ENCODE measurements around the gene KCNC1.

KCNC1 gene

DNA sequence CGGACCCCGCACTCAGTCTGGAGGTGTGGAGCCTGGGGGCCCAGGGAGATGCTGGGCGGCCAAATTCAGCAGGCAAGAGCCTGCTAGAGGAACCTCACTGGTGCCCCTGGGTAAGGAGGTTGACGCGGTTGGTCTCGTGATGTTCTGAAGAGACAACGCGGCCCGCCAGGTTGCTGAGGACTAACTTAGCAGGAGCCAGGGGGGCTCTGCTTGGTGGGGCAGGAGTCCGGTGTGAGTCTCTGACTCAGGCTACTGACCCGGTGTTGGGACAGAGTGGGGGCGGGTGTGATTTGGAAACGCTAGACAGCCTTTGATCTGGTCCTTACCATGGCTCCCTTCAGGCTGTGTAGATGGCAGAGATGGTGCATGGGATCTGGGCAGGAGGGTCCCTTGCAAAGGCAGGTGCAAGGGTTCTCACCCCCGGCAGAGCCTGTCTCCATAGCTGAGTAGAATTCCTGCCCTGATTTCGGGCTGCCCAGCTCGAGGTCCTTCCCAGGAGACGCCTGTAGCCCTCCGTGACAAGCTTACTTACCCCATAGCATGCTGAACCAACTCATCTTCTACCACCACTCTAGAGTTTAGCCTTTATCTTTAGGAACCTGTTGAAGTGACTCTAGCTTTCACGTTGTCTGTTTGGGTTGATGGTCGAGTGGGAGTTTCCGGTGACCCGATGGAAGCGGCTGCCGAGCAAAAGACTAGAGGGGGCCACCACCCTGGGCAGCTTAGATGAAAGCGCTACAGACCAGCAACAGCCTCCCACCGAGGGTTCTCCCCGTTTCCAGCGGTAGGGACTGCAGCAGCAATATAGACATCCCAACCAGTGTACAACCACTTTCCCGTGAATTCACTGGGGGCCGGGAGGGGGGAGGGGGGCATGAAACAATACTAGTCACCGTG, 38.4 kb downstream of the KCNC1 start:
- no peaks in the 10 kb centered on the region for H3K9me3 Mint-ChIP-seq
- H3K27ac Mint-ChIP-seq: no peak overlapping the region
- H3K4me1 Mint-ChIP-seq: no peaks in the 10 kb centered on the region
- TF ChIP-seq, protein P1, sequence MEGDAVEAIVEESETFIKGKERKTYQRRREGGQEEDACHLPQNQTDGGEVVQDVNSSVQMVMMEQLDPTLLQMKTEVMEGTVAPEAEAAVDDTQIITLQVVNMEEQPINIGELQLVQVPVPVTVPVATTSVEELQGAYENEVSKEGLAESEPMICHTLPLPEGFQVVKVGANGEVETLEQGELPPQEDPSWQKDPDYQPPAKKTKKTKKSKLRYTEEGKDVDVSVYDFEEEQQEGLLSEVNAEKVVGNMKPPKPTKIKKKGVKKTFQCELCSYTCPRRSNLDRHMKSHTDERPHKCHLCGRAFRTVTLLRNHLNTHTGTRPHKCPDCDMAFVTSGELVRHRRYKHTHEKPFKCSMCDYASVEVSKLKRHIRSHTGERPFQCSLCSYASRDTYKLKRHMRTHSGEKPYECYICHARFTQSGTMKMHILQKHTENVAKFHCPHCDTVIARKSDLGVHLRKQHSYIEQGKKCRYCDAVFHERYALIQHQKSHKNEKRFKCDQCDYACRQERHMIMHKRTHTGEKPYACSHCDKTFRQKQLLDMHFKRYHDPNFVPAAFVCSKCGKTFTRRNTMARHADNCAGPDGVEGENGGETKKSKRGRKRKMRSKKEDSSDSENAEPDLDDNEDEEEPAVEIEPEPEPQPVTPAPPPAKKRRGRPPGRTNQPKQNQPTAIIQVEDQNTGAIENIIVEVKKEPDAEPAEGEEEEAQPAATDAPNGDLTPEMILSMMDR (IDR thresholded peaks at IDR 0.05; ENCODE audit: unreplicated experiment in 3 of 3): no peak
- H3K27me3 Mint-ChIP-seq (ENCODE audit: low read depth): peaks cover 3% of the 10 kb centered on the region
- no peak overlapping the region for H3K4me3 Mint-ChIP-seq
- no peaks in the 10 kb centered on the region for H3K36me3 Mint-ChIP-seq (ENCODE audit: low read depth)

DNA sequence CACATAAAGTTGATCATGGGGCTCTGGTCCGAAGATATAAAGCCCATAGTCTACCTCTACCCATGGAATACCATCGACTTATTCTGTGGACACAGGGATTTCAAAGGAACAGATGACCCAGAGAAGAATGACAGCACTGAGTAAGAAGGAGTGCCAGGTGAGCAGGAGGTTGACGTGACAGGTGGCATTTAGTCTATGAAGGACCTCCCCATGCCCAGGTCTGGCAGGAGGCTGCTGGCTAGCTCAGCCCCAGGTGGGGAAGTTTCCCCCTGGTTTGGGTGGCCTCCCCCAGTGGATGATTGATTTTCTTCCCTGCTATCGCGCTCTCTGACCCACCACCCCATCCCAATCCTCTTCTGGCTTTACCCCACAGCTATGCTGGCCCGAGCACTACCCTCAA, 39.1 kb downstream of the KCNC1 start:
- H3K4me3 Mint-ChIP-seq: no peak overlapping the region
- no peaks in the 10 kb centered on the region for H3K9me3 Mint-ChIP-seq
- no peaks in the 10 kb centered on the region for H3K36me3 Mint-ChIP-seq (ENCODE audit: low read depth)
- no peak overlapping the region for H3K27ac Mint-ChIP-seq
- H3K27me3 Mint-ChIP-seq (ENCODE audit: low read depth): peaks cover 3% of the 10 kb centered on the region
- no peaks in the 10 kb centered on the region for H3K4me1 Mint-ChIP-seq
- TF ChIP-seq, protein P1 (IDR thresholded peaks at IDR 0.05; ENCODE audit: unreplicated experiment in 3 of 3): no peak

DNA sequence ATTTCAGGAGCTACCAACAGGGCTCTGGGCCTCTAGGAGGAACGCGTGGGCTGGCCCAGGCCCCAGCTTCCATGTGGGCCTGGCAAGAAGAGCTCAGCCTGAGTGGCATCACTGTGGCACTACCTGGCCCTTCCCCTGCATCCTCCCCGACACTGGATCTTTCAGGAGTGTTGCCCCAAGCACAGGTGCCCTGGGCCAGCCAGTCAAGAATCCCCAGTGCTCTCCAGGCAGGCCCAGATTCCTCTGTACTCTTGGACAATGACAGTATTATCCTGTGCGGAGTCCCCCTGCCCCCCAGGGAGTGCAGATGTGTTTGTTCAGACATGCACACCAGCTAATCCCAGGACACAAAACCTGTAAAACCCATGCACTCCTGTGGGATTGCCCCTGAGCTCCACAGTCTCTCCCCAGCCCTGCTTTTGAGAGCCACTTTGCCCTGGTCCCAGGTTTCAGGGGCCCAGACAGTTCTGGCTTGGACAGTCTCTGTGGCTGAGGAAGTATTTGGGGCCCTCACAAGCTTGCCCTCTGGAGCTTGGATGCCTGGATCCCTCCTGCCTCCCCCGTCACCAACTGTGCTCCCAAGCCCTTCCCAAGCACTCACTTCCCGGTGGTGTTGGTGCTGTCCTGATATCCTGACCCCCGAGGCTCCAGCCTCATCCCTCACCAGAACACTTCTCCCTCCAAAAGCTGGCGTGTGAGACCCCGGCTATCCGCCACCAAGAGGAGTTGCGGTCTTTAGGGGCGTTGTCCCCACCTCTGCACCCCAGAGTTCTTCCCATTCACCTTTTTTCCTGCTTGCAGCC, 39.9 kb downstream of the KCNC1 start:
- no peak overlapping the region for H3K4me3 Mint-ChIP-seq
- no peak overlapping the region for H3K27ac Mint-ChIP-seq
- TF ChIP-seq, protein P1 (IDR thresholded peaks at IDR 0.05; ENCODE audit: unreplicated experiment in 3 of 3): no peak
- H3K27me3 Mint-ChIP-seq (ENCODE audit: low read depth): peaks cover 3% of the 10 kb centered on the region
- no peaks in the 10 kb centered on the region for H3K9me3 Mint-ChIP-seq
- no peaks in the 10 kb centered on the region for H3K4me1 Mint-ChIP-seq
- H3K36me3 Mint-ChIP-seq (ENCODE audit: low read depth): no peaks in the 10 kb centered on the region

DNA sequence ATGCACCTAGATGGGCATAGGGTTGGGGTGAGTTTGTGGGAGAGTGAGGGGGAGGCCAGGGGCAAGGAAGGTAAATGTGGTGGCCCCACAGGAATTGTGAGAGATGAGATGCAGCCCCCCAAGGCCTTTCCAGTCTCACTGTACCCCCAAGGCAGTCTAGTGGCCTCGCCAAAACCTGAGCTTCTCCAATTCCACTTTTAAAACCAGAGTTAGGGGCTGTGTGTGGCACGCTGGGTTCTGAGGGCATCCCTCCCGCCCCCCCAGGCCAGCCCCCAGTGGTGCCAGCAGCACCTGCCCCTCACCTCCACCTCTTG, 40.4 kb downstream of the KCNC1 start:
- TF ChIP-seq, protein P1 (IDR thresholded peaks at IDR 0.05; ENCODE audit: unreplicated experiment in 3 of 3): no peak
- H3K27me3 Mint-ChIP-seq (ENCODE audit: low read depth): peaks cover 6% of the 10 kb centered on the region
- no peaks in the 10 kb centered on the region for H3K9me3 Mint-ChIP-seq
- no peaks in the 10 kb centered on the region for H3K4me1 Mint-ChIP-seq
- no peak overlapping the region for H3K27ac Mint-ChIP-seq
- no peaks in the 10 kb centered on the region for H3K36me3 Mint-ChIP-seq (ENCODE audit: low read depth)
- no peak overlapping the region for H3K4me3 Mint-ChIP-seq

DNA sequence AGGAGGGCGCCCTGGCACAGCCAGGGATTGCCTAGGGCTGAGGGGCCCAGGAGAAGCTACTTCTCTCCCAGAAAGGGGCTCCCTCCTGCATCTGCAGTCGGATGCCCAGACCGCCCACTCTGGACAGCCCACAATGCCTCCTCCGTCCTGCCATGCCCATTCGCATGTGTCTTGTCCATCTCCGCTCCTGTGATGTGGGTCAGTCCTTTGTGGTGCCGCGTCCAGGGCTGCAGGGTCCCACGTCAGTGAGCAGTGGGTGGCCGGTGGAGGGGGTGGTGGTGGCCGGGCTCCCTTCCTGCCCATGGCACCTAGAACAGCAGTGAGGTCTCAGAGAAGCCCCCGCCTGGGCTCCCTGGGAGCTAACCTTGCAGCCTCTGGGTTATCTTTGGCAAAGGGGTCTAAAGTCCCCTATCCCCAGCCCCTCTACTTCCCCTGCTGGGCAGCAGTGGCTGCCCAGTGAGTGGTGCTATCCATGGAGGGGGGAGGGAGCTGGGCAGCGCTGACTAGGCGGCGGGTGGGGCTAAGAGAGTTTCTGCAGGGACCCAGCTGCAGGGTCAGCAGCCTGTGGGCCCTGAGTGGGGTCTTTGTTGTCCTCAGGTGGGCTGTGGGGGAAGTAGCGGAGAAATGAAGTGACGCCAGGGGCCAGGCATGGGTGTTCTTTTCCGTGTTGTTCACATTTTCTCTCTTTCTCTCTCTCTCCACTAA, 41.1 kb downstream of the KCNC1 start:
- no peaks in the 10 kb centered on the region for H3K36me3 Mint-ChIP-seq (ENCODE audit: low read depth)
- TF ChIP-seq, protein P1 (IDR thresholded peaks at IDR 0.05; ENCODE audit: unreplicated experiment in 3 of 3): no peak
- no peaks in the 10 kb centered on the region for H3K4me1 Mint-ChIP-seq
- peaks cover 9% of the 10 kb centered on the region for H3K27me3 Mint-ChIP-seq (ENCODE audit: low read depth)
- H3K4me3 Mint-ChIP-seq: no peak overlapping the region
- H3K27ac Mint-ChIP-seq: no peak overlapping the region
- H3K9me3 Mint-ChIP-seq: no peaks in the 10 kb centered on the region

Measured in nephron (organoid).